NT2/D1 (cell line): ENCODE results near the gene LTBP1.

ENCODE experiments used
- DNase-seq: peaks from one replicate; pipeline ENCODE4 v3.0.0-alpha.2; 2011; ENCODE audit warnings: low read depth, low spot score
- H3K27me3 ChIP-seq: 2 replicates; pipeline ENCODE4 v1.6.0; 2011; ENCODE audit warnings: mild to moderate bottlenecking; ENCODE audit not compliant: insufficient read length, insufficient read depth
- H3K36me3 ChIP-seq: 2 replicates; pipeline ENCODE4 v1.6.1; 2011; ENCODE audit warnings: mild to moderate bottlenecking, low read length, mixed read lengths; ENCODE audit not compliant: insufficient read depth, insufficient read length
- H3K4me1 ChIP-seq: 2 replicates; pipeline ENCODE4 v1.5.1; 2011; ENCODE audit not compliant: insufficient read depth, insufficient read length
- H3K4me3 ChIP-seq: 2 replicates; pipeline ENCODE4 v1.5.1; 2011; ENCODE audit warnings: low read depth; ENCODE audit not compliant: insufficient read length
- H3K9ac ChIP-seq: 2 replicates; pipeline ENCODE4 v1.6.0; 2011; ENCODE audit warnings: low read depth; ENCODE audit not compliant: insufficient read length
- H3K9me3 ChIP-seq: 2 replicates; pipeline ENCODE4 v1.5.1; 2011; ENCODE audit warnings: mild to moderate bottlenecking, low read length; ENCODE audit not compliant: insufficient read depth
- SUZ12 ChIP-seq: IDR thresholded peaks from 2 replicates; pipeline ENCODE4 v1.6.1; 2011; ENCODE audit not compliant: insufficient read length, insufficient read depth; ENCODE audit errors: extremely low read depth
- YY1 ChIP-seq: IDR thresholded peaks from 2 replicates; pipeline ENCODE4 v1.6.1; 2011; ENCODE audit not compliant: insufficient read length, insufficient read depth
- ZNF274 ChIP-seq: IDR thresholded peaks from 2 replicates; pipeline ENCODE4 v1.6.1; 2011; ENCODE audit warnings: mild to moderate bottlenecking, low read depth, low read length

The LTBP1 gene

DNA sequence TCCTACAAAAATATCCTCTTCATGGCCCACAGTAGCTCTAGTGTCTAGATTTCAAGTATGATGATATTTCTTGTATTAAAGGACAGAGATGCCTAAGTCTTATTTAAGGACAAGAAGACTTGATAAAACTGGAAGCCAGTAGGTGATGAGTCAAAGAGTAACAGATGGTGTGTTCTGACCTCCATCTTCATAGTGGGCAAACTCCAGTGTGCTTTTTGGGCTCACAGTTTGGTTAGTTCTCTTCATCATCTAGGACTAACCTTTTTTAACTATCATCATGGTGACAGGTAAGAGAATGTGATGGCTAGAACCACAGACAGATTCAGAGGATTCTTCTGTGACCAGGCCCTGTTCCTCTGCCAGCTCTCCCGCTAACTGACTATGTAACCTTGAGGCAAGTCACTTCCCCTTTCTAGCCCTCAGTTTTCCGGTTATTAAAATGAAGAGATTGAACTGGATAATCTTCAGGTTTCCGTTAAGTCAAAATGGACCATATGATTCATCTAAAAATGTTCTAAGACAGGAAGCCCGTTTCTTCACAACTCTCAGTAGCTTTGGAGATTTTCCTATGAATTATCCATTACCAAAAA is 389.4 kb downstream of the LTBP1 start:
- no peak for DNase-seq
- no peak overlapping the region for H3K4me3 ChIP-seq
- TF ChIP-seq ZNF274 (no peak), YY1 (no peak), SUZ12 (no peak)
- no peak overlapping the region for H3K9ac ChIP-seq
- H3K36me3 ChIP-seq: no peaks in the 10 kb centered on the region
- H3K27me3 ChIP-seq: no peaks in the 10 kb centered on the region
- H3K9me3 ChIP-seq: no peaks in the 10 kb centered on the region
- no peaks in the 10 kb centered on the region for H3K4me1 ChIP-seq

DNA sequence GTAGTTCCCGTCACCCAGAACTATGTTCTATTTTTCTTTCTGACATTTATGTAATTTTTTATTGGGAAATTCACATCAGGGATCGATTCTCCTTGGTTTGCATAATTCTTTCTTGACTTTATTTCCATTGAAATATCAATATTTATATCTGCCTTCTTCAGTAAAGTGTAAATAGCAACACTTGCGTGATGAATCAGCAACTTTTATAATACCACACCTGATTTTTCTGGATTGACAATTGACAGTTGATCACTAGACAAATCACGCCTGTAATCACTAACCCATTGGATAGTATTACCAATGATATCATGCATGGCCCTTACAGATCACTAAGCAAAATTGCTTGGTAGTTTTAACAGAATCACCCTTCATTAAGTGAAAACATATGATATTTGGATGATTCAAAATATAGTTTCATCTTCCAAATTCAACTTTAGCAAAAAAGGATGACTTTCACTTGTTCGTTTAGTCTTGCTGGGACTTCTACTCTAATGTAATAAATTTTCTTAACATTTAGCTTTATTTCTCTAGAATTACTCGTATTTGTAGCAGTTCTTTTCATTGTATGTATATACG is 390.7 kb downstream of the LTBP1 start:
- Histone ChIP-seq H3K27me3 (no peaks in the 10 kb centered on the region), H3K9ac (no peak overlapping the region)
- no peak for DNase-seq

DNA sequence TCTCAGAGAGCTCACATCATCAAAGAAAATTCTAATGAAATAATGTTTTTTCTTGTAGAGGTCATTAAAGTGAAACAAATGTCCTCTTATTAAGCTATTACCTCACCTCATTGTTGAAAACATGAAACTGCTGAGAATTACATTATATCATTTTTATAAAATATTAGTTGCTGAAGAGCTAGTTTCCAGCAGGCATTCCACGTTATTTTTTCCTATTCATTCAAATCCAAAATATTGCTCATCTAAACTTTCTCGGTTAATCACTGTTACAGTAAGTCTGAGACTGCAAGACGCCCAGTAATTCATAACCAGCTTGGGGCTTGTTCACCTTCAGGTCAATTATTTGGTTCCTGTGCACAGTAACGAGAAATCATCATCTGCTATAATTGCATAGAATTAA is 391.2 kb downstream of the LTBP1 start:
- Histone ChIP-seq H3K4me1 (no peaks in the 10 kb centered on the region), H3K36me3 (no peaks in the 10 kb centered on the region), H3K9ac (no peak overlapping the region), H3K27me3 (no peaks in the 10 kb centered on the region), H3K9me3 (no peaks in the 10 kb centered on the region), H3K4me3 (no peak overlapping the region)
- no peak for TF ChIP-seq YY1
- TF ChIP-seq SUZ12: no peak
- no peak for TF ChIP-seq ZNF274
- no peak for DNase-seq

More for the DNA sequence above, 390.7 kb downstream of the LTBP1 start:
- H3K36me3 ChIP-seq: no peaks in the 10 kb centered on the region
- H3K9me3 ChIP-seq: no peaks in the 10 kb centered on the region
- H3K4me1 ChIP-seq: no peaks in the 10 kb centered on the region
- TF ChIP-seq ZNF274: no peak
- no peak overlapping the region for H3K4me3 ChIP-seq

DNA sequence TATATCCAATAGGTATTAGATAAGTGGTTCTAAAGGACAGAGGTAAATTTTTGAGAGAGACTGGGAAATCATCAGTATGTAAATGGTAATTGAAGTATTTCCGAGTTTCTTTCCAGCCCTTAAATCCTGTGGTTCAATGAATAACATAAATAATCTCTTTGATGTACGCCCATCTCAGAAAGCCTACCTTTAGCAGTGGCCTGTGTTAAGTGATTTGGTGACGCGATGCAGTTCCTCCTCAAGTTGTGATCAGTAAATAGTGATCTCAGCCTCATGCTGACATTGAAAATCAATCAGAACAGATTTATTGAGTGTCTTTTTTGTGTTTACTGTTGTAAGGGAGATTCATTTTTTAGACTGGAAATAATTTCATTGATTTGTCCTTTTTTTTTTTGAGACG is 392.5 kb downstream of the LTBP1 start:
- no peak for DNase-seq
- Histone ChIP-seq H3K27me3 (no peaks in the 10 kb centered on the region), H3K4me1 (no peaks in the 10 kb centered on the region), H3K36me3 (no peaks in the 10 kb centered on the region), H3K9ac (no peak overlapping the region), H3K9me3 (no peaks in the 10 kb centered on the region), H3K4me3 (no peak overlapping the region)
- TF ChIP-seq ZNF274: no peak
- TF ChIP-seq YY1: no peak
- TF ChIP-seq SUZ12: no peak

DNA sequence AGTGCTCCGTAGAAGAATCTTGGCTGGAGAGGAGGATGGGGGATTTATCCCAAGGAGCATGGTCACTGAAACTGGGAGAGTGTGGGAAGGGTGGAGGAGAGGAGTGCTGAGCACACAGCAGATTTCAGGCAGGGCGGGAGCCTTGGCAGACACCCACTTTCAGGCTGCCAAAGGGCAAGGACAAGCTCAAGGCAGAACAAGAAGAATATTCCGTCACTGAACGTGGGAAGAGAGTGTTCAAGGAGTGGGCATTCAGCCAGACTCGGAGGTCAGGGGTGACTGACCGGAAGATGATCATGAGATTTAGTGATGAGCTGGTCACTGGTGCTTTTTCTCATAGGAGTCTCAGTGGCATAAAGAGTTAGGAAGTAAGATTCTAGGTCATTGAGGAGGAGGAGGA is 393.5 kb downstream of the LTBP1 start:
- no peaks in the 10 kb centered on the region for H3K36me3 ChIP-seq
- no peaks in the 10 kb centered on the region for H3K4me1 ChIP-seq
- H3K9ac ChIP-seq: no peak overlapping the region
- no peaks in the 10 kb centered on the region for H3K9me3 ChIP-seq
- DNase-seq: no peak
- TF ChIP-seq ZNF274: no peak
- TF ChIP-seq YY1: no peak
- no peak for TF ChIP-seq SUZ12
- H3K27me3 ChIP-seq: no peaks in the 10 kb centered on the region
- no peak overlapping the region for H3K4me3 ChIP-seq

DNA sequence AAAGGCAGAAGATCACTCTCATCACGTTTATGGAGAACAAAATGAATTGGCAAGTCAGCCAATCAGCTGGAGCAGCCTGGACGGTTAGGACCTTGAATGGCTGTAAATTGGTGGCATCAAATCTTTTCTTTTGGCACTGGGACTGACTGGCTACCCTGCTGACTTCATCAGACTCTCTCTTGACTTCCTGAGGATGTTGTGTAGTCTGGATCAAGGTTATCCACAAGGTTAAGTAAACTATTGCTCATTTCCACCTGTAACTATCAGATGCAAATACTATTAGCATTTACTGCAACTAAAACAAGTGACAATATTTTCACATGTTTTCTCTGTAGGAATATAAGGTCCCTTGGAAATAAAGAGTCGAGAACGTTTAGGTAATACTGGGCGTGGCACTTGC is 395.4 kb downstream of the LTBP1 start:
- Histone ChIP-seq H3K9ac (no peak overlapping the region), H3K4me3 (no peak overlapping the region), H3K4me1 (no peaks in the 10 kb centered on the region), H3K27me3 (no peaks in the 10 kb centered on the region), H3K36me3 (no peaks in the 10 kb centered on the region), H3K9me3 (no peaks in the 10 kb centered on the region)
- DNase-seq: no peak
- no peak for TF ChIP-seq ZNF274
- no peak for TF ChIP-seq YY1
- TF ChIP-seq SUZ12: no peak

DNA sequence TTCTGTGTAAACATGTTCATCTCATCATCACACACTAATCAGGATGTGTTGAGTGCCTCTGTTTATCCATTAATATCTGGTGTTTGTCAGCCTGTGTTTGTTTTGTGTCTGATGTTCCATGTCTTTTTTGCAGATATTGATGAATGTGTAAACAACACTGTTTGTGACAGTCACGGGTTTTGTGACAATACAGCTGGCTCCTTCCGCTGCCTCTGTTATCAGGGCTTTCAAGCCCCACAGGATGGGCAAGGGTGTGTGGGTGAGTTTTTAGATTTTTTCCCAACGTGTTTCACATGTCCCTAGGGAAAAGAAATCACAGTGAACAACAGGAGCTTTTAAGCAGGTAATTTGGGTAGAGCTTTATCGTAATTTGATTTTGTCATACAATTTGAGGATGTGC is 396.0 kb downstream of the LTBP1 start:
- no peak for DNase-seq
- no peak overlapping the region for H3K4me3 ChIP-seq
- no peaks in the 10 kb centered on the region for H3K9me3 ChIP-seq
- H3K36me3 ChIP-seq: no peaks in the 10 kb centered on the region
- TF ChIP-seq ZNF274: no peak
- TF ChIP-seq SUZ12: no peak
- TF ChIP-seq YY1: no peak
- no peaks in the 10 kb centered on the region for H3K27me3 ChIP-seq
- H3K9ac ChIP-seq: no peak overlapping the region
- H3K4me1 ChIP-seq: no peaks in the 10 kb centered on the region

DNA sequence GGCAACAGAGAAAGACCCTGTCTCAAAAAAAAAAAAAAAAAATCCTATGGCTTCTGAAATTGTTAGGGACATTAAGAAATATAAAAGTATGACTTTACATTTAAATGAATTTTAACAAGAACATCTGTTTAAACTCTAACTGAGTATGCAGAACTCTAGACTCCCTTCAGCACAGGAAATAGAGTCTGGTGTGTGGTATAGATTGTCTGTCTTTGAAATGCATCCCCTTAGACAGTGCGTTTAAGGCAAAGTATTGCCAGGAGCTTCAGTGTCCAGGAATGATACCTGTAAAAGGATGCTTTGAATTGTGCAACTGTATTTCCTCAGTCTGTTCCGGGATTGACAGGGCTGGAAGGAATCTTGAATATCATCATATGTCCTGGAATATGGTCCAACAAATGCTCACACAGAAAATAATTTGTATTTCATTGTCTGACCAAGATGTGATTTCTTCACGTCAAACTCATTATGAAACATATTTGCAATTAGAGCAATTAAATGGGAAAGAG is 396.7 kb downstream of the LTBP1 start:
- Histone ChIP-seq H3K36me3 (no peaks in the 10 kb centered on the region), H3K4me1 (no peaks in the 10 kb centered on the region), H3K4me3 (no peak overlapping the region), H3K9me3 (no peaks in the 10 kb centered on the region), H3K27me3 (no peaks in the 10 kb centered on the region), H3K9ac (no peak overlapping the region)
- DNase-seq: no peak
- TF ChIP-seq SUZ12 (no peak), YY1 (no peak), ZNF274 (no peak)
